Endodermal cell (in vitro differentiated cells): Measurements from ENCODE around the gene NADK2. TPM values are rescaled to one million over a fixed set of nuclear protein-coding genes. Genes with fewer than 3 reads are reported as not detected.

Experiments
- DNase-seq: peaks from one replicate; pipeline ENCODE4 v3.0.0-alpha.2; 2017
- H3K27ac ChIP-seq: 2 replicates; pipeline ENCODE4 v1.5.1; 2013; ENCODE audit warnings: mild to moderate bottlenecking, low read depth, low read length, moderate library complexity
- H3K27me3 ChIP-seq: 2 replicates; pipeline ENCODE4 v1.6.1; 2013; ENCODE audit warnings: mild to moderate bottlenecking, low read length, moderate library complexity; ENCODE audit not compliant: insufficient read depth, control insufficient read depth, poor library complexity, severe bottlenecking
- H3K36me3 ChIP-seq: 2 replicates; pipeline ENCODE4 v1.7.0; 2013; ENCODE audit warnings: mild to moderate bottlenecking, low read length, moderate library complexity; ENCODE audit not compliant: control insufficient read depth, insufficient read depth
- H3K4me1 ChIP-seq: one replicate; pipeline ENCODE4 v1.7.0; 2013; ENCODE audit warnings: low read length; ENCODE audit not compliant: control insufficient read depth, insufficient read depth
- H3K4me3 ChIP-seq: 2 replicates; pipeline ENCODE4 v1.5.1; 2013; ENCODE audit warnings: mild to moderate bottlenecking, low read length, moderate library complexity
- H3K9ac ChIP-seq: 2 replicates; pipeline ENCODE4 v1.6.1; 2013; ENCODE audit warnings: mild to moderate bottlenecking, low read length, moderate library complexity; ENCODE audit not compliant: poor library complexity, severe bottlenecking; ENCODE audit errors: extremely low read depth
- H3K9me3 ChIP-seq: 2 replicates; pipeline ENCODE4 v1.6.1; 2013; ENCODE audit warnings: mild to moderate bottlenecking, low read length, moderate library complexity; ENCODE audit not compliant: control insufficient read depth
- H3K27ac Mint-ChIP-seq: 2 replicates; pipeline ENCODE4 v1.8.0; 2020; ENCODE audit warnings: mixed read lengths
- H3K27me3 Mint-ChIP-seq: 2 replicates; pipeline ENCODE4 v1.8.0; 2021; ENCODE audit warnings: mild to moderate bottlenecking, mixed read lengths; ENCODE audit not compliant: insufficient read depth
- H3K36me3 Mint-ChIP-seq: 2 replicates; pipeline ENCODE4 v1.8.0; 2020; ENCODE audit warnings: low read depth, mixed read lengths
- H3K4me1 Mint-ChIP-seq: 2 replicates; pipeline ENCODE4 v1.8.0; 2020; ENCODE audit warnings: mixed read lengths
- H3K4me3 Mint-ChIP-seq: 2 replicates; pipeline ENCODE4 v1.8.0; 2020; ENCODE audit warnings: mild to moderate bottlenecking, moderate library complexity, mixed read lengths
- H3K9me3 Mint-ChIP-seq: 2 replicates; pipeline ENCODE4 v1.8.0; 2020; ENCODE audit warnings: mild to moderate bottlenecking, mixed read lengths
- CTCF ChIP-seq: fragments of 200-600 bp; sonication (generic); conservative IDR thresholded peaks from 2 replicates; pipeline ENCODE4 v1.5.0; 2021; ENCODE audit warnings: antibody characterized with exemption, mild to moderate bottlenecking
- WGBS, 2 experiments: methylation state at CpG; one replicate each; pipeline versions ENCODE4 v1.1.5 to v1.1.7; 2013; ENCODE audit warnings: missing lambda C conversion rate in 2 of 2, mixed read lengths in 1 of 2; ENCODE audit not compliant: insufficient coverage in 1 of 2, insufficient read length in 1 of 2; 5-methylcytosine and 5-hydroxymethylcytosine counted together
- total RNA-seq, 2 donors: library from RNA; stranded (reverse); fragmentation: NEBNext Ultra II Directional in 1 of 2; extraction: Animal tissue kit (Norgen Biotek cat#: 25700) in 1 of 2; gene quantifications; 2 replicates in 1 of 2; 3 replicates in 1 of 2; pipeline ENCODE4 v1.2.1, GENCODE V29; 2021

Gene NADK2
- total RNA-seq, 2 donors from 2014 or later: 27.5 to 44.5 TPM

- Histone ChIP-seq H3K4me1 (no peaks in the 10 kb centered on the region), H3K27me3 (no peaks in the 10 kb centered on the region), H3K9me3 (no peaks in the 10 kb centered on the region), H3K36me3 (no peaks in the 10 kb centered on the region), H3K4me3 (no peak overlapping the region), H3K9ac (no peak overlapping the region), H3K27ac (no peak overlapping the region)
- no peaks in the 10 kb centered on the region for H3K9me3 Mint-ChIP-seq
- no peak overlapping the region for H3K27ac Mint-ChIP-seq
- TF ChIP-seq CTCF: no peak
- peaks cover 7% of the 10 kb centered on the region for H3K4me1 Mint-ChIP-seq
- H3K4me3 Mint-ChIP-seq: no peak overlapping the region
- no peak for DNase-seq
- H3K36me3 Mint-ChIP-seq: no peaks in the 10 kb centered on the region
- 80 to 100% methylated on average over 2 to 3 of the region's 3 CpGs for WGBS, 2 experiments
- H3K27me3 Mint-ChIP-seq: no peaks in the 10 kb centered on the region
Observed at GRCh38 chr5:36270876-36271575, 29.3 kb upstream of the NADK2 start.

- no peaks in the 10 kb centered on the region for H3K27me3 Mint-ChIP-seq
- no peak for DNase-seq
- no peak overlapping the region for H3K4me3 Mint-ChIP-seq
- no peak for TF ChIP-seq CTCF
- Histone ChIP-seq H3K9ac (no peak overlapping the region), H3K9me3 (no peaks in the 10 kb centered on the region), H3K4me1 (no peaks in the 10 kb centered on the region), H3K4me3 (no peak overlapping the region), H3K27me3 (no peaks in the 10 kb centered on the region), H3K36me3 (no peaks in the 10 kb centered on the region), H3K27ac (no peak overlapping the region)
- H3K9me3 Mint-ChIP-seq: no peaks in the 10 kb centered on the region
- peaks cover 7% of the 10 kb centered on the region for H3K4me1 Mint-ChIP-seq
- WGBS, 2 experiments: 86% methylated on average over 3 of the region's 3 CpGs; no CpG with 5 or more reads in 1 of the 2 experiments
- no peak overlapping the region for H3K27ac Mint-ChIP-seq
- no peaks in the 10 kb centered on the region for H3K36me3 Mint-ChIP-seq
Observed at GRCh38 chr5:36270175-36270574, 28.4 kb upstream of the NADK2 start.

- no peaks in the 10 kb centered on the region for H3K27me3 ChIP-seq
- DNase-seq: no peak
- no peaks in the 10 kb centered on the region for H3K27me3 Mint-ChIP-seq
- H3K27ac Mint-ChIP-seq: no peak overlapping the region
- H3K4me1 Mint-ChIP-seq: peaks cover 3% of the 10 kb centered on the region
- H3K36me3 Mint-ChIP-seq: no peaks in the 10 kb centered on the region
- no peaks in the 10 kb centered on the region for H3K36me3 ChIP-seq
- TF ChIP-seq CTCF: no peak
- H3K4me1 ChIP-seq: no peaks in the 10 kb centered on the region
- no peaks in the 10 kb centered on the region for H3K9me3 ChIP-seq
- H3K9me3 Mint-ChIP-seq: no peaks in the 10 kb centered on the region
- no peak overlapping the region for H3K9ac ChIP-seq
- H3K4me3 ChIP-seq: no peak overlapping the region
- H3K4me3 Mint-ChIP-seq: no peak overlapping the region
- no peak overlapping the region for H3K27ac ChIP-seq
Observed at GRCh38 chr5:36269478-36269877, 27.8 kb upstream of the NADK2 start.
